Osteocyte (in vitro differentiated cells): ENCODE results near the gene LTB4R2. TPM values are rescaled to one million over a fixed set of nuclear protein-coding genes. Genes with fewer than 3 reads are reported as not detected.

Experiments
- DNase-seq: peaks from one replicate; pipeline ENCODE4 v3.0.0; 2021; ENCODE audit warnings: mixed read lengths; ENCODE audit not compliant: unreplicated experiment; ENCODE audit errors: extremely low spot score
- H3K27ac Mint-ChIP-seq: one replicate; pipeline ENCODE4 v1.8.0; 2021; ENCODE audit warnings: mild to moderate bottlenecking, mixed read lengths; ENCODE audit not compliant: unreplicated experiment
- H3K27me3 Mint-ChIP-seq: one replicate; pipeline ENCODE4 v1.8.0; 2021; ENCODE audit warnings: mixed read lengths; ENCODE audit not compliant: unreplicated experiment
- H3K36me3 Mint-ChIP-seq: one replicate; pipeline ENCODE4 v1.8.0; 2021; ENCODE audit warnings: mixed read lengths; ENCODE audit not compliant: unreplicated experiment
- H3K4me1 Mint-ChIP-seq: one replicate; pipeline ENCODE4 v1.8.0; 2021; ENCODE audit warnings: mixed read lengths; ENCODE audit not compliant: unreplicated experiment
- H3K4me3 Mint-ChIP-seq: one replicate; pipeline ENCODE4 v1.8.0; 2021; ENCODE audit warnings: mild to moderate bottlenecking, moderate library complexity, mixed read lengths; ENCODE audit not compliant: unreplicated experiment
- H3K9me3 Mint-ChIP-seq: one replicate; pipeline ENCODE4 v1.8.0; 2021; ENCODE audit warnings: mixed read lengths; ENCODE audit not compliant: unreplicated experiment
- CTCF ChIP-seq: fragments of 200-600 bp; sonication (generic); IDR thresholded peaks from 2 replicates; pipeline ENCODE4 v1.5.0; 2021; ENCODE audit warnings: antibody characterized with exemption, mild to moderate bottlenecking, moderate library complexity
- total RNA-seq: library from RNA; stranded (reverse); gene quantifications from 2 replicates; pipeline ENCODE4 v1.2.1, GENCODE V29; 2021

Gene LTB4R2
- total RNA-seq, 1 donor from 2014 or later, result 14.9 TPM

- Mint-ChIP-seq H3K4me3 (no peak overlapping the region), H3K27me3 (peaks cover 6% of the 10 kb centered on the region), H3K36me3 (no peaks in the 10 kb centered on the region), H3K27ac (no peak overlapping the region), H3K9me3 (no peaks in the 10 kb centered on the region), H3K4me1 (peaks cover 13% of the 10 kb centered on the region)
- no peak for DNase-seq
- TF ChIP-seq CTCF, result no peak
Measured at GRCh38 chr14:24321212-24321975, 11.5 kb downstream of the LTB4R2 start.

GRCh38 chr14:24322672-24323071 lies 12.7 kb downstream of the LTB4R2 start:
- Mint-ChIP-seq H3K9me3 (no peaks in the 10 kb centered on the region), H3K27ac (no peak overlapping the region), H3K4me3 (no peak overlapping the region), H3K27me3 (peaks cover 6% of the 10 kb centered on the region), H3K36me3 (no peaks in the 10 kb centered on the region), H3K4me1 (peaks cover 5% of the 10 kb centered on the region)
- no peak for TF ChIP-seq CTCF
- no peak for DNase-seq

GRCh38 chr14:24323341-24323740 lies 13.4 kb downstream of the LTB4R2 start:
- DNase-seq, result no peak
- Mint-ChIP-seq H3K36me3 (no peaks in the 10 kb centered on the region), H3K27ac (no peak overlapping the region), H3K27me3 (peaks cover 6% of the 10 kb centered on the region), H3K4me3 (no peak overlapping the region), H3K4me1 (peaks cover 2% of the 10 kb centered on the region), H3K9me3 (no peaks in the 10 kb centered on the region)
- TF ChIP-seq CTCF, result no peak

GRCh38 chr14:24324024-24324423 lies 14.1 kb downstream of the LTB4R2 start:
- Mint-ChIP-seq H3K36me3 (no peaks in the 10 kb centered on the region), H3K4me1 (peaks cover 2% of the 10 kb centered on the region), H3K27me3 (peaks cover 6% of the 10 kb centered on the region), H3K4me3 (no peak overlapping the region), H3K9me3 (no peaks in the 10 kb centered on the region), H3K27ac (no peak overlapping the region)
- no peak for TF ChIP-seq CTCF
- DNase-seq, result no peak

GRCh38 chr14:24325041-24325530 lies 15.1 kb downstream of the LTB4R2 start:
- peaks cover 2% of the 10 kb centered on the region for H3K4me1 Mint-ChIP-seq
- H3K9me3 Mint-ChIP-seq, result no peaks in the 10 kb centered on the region
- no peak for DNase-seq
- peaks cover 3% of the 10 kb centered on the region for H3K27me3 Mint-ChIP-seq
- H3K4me3 Mint-ChIP-seq, result no peak overlapping the region
- H3K27ac Mint-ChIP-seq, result no peak overlapping the region
- H3K36me3 Mint-ChIP-seq, result no peaks in the 10 kb centered on the region
- no peak for TF ChIP-seq CTCF
